ENCODE results near the gene FFAR2. TPM values are rescaled to one million over a fixed set of nuclear protein-coding genes. Genes with fewer than 3 reads are reported as not detected.
A peak's percentile ranks its signal among the peaks of the same experiment; 100 is the strongest.
"Not testable (repeated sequence)": the region's sequence is repeated elsewhere in the genome, so short reads cannot be mapped to it uniquely, and the experiment has no call there.

Gene FFAR2
- total and polyA plus RNA-seq, 4 donors, result 0.15 to 2.0 (median 1.2) TPM; not detected in 1

DNA sequence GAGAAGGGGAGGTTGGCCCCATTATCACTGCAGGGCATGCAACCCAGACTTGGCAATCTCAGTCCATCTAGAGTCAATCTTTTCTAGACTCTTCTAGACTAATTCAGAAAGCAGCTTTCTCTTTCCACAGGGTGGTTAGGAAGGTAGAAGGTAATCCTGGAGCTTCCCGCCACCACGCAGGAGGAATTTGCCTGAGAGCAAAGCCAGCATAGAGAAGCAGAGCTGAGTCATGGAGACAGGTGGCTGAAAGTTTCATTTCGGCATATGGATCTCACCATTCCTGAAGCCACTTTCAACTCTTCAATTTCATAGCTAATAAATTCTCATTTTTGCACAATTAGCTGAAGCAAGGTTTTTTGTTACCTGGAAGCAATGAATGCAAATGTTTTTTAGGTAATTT lies 29.0 kb upstream of the FFAR2 start:
- Histone ChIP-seq H3K27ac (ENCODE audit: low read depth in 1 of 2, low read length in 2 of 2) (no peak overlapping the region), H3K4me1 (ENCODE audit: control insufficient read depth in 1 of 2, insufficient read depth in 2 of 2, low read length in 2 of 2) (no peaks in the 10 kb centered on the region), H3K4me3 (ENCODE audit: low read length in 2 of 2) (no peak overlapping the region), H3K27me3 (ENCODE audit: control insufficient read depth in 1 of 2, insufficient read depth in 2 of 2, low read length in 1 of 2) (no peaks in the 10 kb centered on the region), H3K36me3 (ENCODE audit: control insufficient read depth in 1 of 2, insufficient read depth in 2 of 2, low read length in 1 of 2) (no peaks in the 10 kb centered on the region), H3K9me3 (ENCODE audit: control insufficient read depth, low read length) (peaks cover 2% of the 10 kb centered on the region)
- ATAC-seq (ENCODE audit: low FRiP score) (no peak), DNase-seq (no peak)
- intact Hi-C loops (cut with DNase I), result no loop called here
- 80 to 83% methylated on average over 3 of the region's 3 CpGs for WGBS, 2 donors

DNA sequence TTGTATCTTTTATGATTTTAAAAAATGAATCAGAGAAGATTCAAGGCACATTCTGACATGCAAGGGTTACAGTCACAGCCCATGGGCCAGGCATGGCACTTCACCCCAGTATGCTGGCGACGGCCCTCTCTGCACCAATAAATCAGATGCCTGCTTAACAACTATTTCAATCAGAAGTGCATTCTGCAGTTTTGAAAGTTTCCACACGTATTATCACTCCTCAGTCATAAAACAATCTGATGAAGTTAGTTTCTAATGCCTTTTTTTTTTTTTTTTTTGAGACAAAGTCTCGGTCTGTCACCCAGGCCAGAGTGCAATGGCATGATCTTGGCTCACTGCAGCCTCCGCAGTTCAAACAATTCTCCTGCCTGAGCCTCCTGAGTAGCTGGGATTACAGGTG lies 28.3 kb upstream of the FFAR2 start:
- Histone ChIP-seq H3K36me3 (ENCODE audit: control insufficient read depth in 1 of 2, insufficient read depth in 2 of 2, low read length in 1 of 2) (no peaks in the 10 kb centered on the region), H3K4me3 (ENCODE audit: low read length in 2 of 2) (no peak overlapping the region), H3K27me3 (ENCODE audit: control insufficient read depth in 1 of 2, insufficient read depth in 2 of 2, low read length in 1 of 2) (no peaks in the 10 kb centered on the region), H3K27ac (ENCODE audit: low read depth in 1 of 2, low read length in 2 of 2) (no peak overlapping the region), H3K4me1 (ENCODE audit: control insufficient read depth in 1 of 2, insufficient read depth in 2 of 2, low read length in 2 of 2) (no peaks in the 10 kb centered on the region), H3K9me3 (ENCODE audit: control insufficient read depth, low read length) (peaks cover 2% of the 10 kb centered on the region)
- DNase-seq, result no peak
- ATAC-seq (ENCODE audit: low FRiP score), result no peak
- WGBS, 2 donors, result 42 to 51% methylated on average over 4 to 5 of the region's 5 CpGs
- intact Hi-C loops (cut with DNase I), result no loop called here

DNA sequence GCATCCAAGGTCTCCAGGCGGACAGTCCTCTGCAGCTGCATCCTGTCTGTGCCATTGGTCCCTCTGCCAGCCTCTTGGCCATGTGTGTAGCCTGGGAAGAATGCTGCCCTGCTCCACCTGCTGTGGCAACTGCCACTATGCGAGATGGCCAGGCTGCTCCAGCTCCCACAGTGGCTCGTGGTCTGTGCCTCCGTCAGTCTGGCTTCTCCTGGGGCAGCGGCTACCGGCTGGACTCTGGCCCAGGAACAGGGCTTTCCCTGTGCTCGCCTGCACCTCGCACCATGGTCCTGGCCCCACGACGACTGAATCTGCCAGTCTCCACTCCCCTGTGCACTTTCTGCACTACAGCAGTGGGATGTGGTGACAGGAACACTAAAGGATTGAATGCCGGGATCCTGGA lies 26.7 kb upstream of the FFAR2 start:
- Histone ChIP-seq H3K4me1 (ENCODE audit: control insufficient read depth in 1 of 2, insufficient read depth in 2 of 2, low read length in 2 of 2) (no peaks in the 10 kb centered on the region), H3K9me3 (ENCODE audit: control insufficient read depth, low read length) (peaks cover 2% of the 10 kb centered on the region), H3K4me3 (ENCODE audit: low read length in 2 of 2) (no peak overlapping the region), H3K36me3 (ENCODE audit: control insufficient read depth in 1 of 2, insufficient read depth in 2 of 2, low read length in 1 of 2) (no peaks in the 10 kb centered on the region), H3K27ac (ENCODE audit: low read depth in 1 of 2, low read length in 2 of 2) (no peak overlapping the region), H3K27me3 (ENCODE audit: control insufficient read depth in 1 of 2, insufficient read depth in 2 of 2, low read length in 1 of 2) (no peaks in the 10 kb centered on the region)
- 60 to 67% methylated on average over 11 of the region's 11 CpGs for WGBS, 2 donors
- ATAC-seq (ENCODE audit: low FRiP score) (no peak), DNase-seq (peak in 1 of 2 donors; percentile 61)
- intact Hi-C loops (cut with DNase I), result no loop called here

DNA sequence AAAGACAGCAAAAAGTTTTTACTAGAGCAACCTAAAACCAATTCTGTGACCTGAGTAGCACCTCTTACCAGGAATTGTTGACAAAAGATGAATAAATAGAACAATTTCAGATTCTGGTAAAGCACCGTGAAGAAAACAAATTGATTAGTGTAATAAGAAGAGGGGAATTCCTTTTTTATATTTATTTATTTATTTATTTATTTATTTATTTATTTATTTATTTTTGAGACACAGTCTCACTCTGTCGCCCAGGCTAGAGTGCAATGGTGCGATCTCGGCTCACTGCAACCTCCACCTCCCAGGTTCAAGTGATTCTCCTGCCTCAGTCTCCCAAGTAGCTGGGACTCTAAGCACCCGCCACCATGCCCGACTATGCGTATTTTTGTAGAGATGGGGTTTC lies 24.7 kb upstream of the FFAR2 start:
- intact Hi-C loops (cut with DNase I); DNase-seq; H3K9me3 ChIP-seq (ENCODE audit: control insufficient read depth, low read length); H3K27ac ChIP-seq (ENCODE audit: low read depth in 1 of 2, low read length in 2 of 2); H3K4me3 ChIP-seq (ENCODE audit: low read length in 2 of 2); H3K36me3 ChIP-seq (ENCODE audit: control insufficient read depth in 1 of 2, insufficient read depth in 2 of 2, low read length in 1 of 2); H3K4me1 ChIP-seq (ENCODE audit: control insufficient read depth in 1 of 2, insufficient read depth in 2 of 2, low read length in 2 of 2); ATAC-seq (ENCODE audit: low FRiP score); H3K27me3 ChIP-seq (ENCODE audit: control insufficient read depth in 1 of 2, insufficient read depth in 2 of 2, low read length in 1 of 2): not testable (repeated sequence)
- WGBS, 2 donors, result 93 to 95% methylated on average over 7 of the region's 7 CpGs

DNA sequence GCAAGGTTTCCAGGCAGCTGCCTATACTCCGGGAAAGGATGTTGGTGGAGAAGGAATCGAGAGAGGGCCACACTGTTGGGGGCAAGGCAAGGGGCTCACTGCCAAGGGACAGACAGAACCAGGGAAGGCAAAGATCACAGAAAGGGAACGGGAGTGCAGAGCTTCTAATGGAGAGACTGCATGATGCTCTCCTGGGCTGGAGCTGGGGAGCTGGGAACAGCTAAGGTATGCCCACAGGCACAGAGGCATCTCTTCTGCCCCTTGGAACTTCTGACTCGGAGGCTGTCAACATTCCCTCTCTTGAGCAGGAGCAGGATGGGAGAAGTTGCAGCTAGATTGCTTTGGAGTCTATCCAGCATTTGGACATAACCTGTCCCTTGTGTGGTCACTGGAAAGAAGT lies 22.4 kb upstream of the FFAR2 start:
- ATAC-seq (ENCODE audit: low FRiP score), result no peak
- Histone ChIP-seq H3K27ac (ENCODE audit: low read depth in 1 of 2, low read length in 2 of 2) (no peak overlapping the region), H3K4me1 (ENCODE audit: control insufficient read depth in 1 of 2, insufficient read depth in 2 of 2, low read length in 2 of 2) (no peaks in the 10 kb centered on the region), H3K9me3 (ENCODE audit: control insufficient read depth, low read length) (no peaks in the 10 kb centered on the region), H3K27me3 (ENCODE audit: control insufficient read depth in 1 of 2, insufficient read depth in 2 of 2, low read length in 1 of 2) (no peaks in the 10 kb centered on the region), H3K4me3 (ENCODE audit: low read length in 2 of 2) (no peak overlapping the region), H3K36me3 (ENCODE audit: control insufficient read depth in 1 of 2, insufficient read depth in 2 of 2, low read length in 1 of 2) (no peaks in the 10 kb centered on the region)
- intact Hi-C loops (cut with DNase I), result no loop called here
- WGBS, 2 donors, result 54 to 62% methylated on average over 4 of the region's 4 CpGs
- peak in 1 of 2 donors; percentile 20 for DNase-seq

DNA sequence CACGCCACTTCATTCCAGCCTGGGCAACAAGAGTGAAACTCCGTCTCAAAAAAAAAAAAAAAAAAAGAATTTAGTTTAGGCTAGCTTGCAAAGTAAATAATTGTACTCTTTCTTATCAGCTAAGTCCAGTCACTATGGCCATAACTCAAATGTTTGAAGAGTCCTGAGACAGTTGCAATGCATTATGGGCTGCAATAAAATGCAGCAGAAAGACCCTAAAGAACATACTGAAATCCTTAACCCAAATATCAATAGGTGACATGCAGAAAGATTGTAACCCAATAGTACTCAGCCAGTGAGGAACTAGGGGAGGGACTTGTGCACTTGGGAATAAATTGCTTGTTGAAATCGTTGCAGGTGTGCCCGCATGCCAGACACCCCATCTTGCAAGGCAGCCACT lies 20.9 kb upstream of the FFAR2 start:
- no peaks in the 10 kb centered on the region for H3K4me1 ChIP-seq (ENCODE audit: control insufficient read depth in 1 of 2, insufficient read depth in 2 of 2, low read length in 2 of 2)
- peak in 1 of 2 donors; percentile 8 for DNase-seq
- no peaks in the 10 kb centered on the region for H3K27me3 ChIP-seq (ENCODE audit: control insufficient read depth in 1 of 2, insufficient read depth in 2 of 2, low read length in 1 of 2)
- H3K4me3 ChIP-seq (ENCODE audit: low read length in 2 of 2), result no peak overlapping the region
- no peak overlapping the region for H3K27ac ChIP-seq (ENCODE audit: low read depth in 1 of 2, low read length in 2 of 2)
- 34% methylated on average over 4 of the region's 4 CpGs for WGBS, 2 donors
- intact Hi-C loops (cut with DNase I), result no loop called here
- H3K9me3 ChIP-seq (ENCODE audit: control insufficient read depth, low read length), result peaks cover 6% of the 10 kb centered on the region
- H3K36me3 ChIP-seq (ENCODE audit: control insufficient read depth in 1 of 2, insufficient read depth in 2 of 2, low read length in 1 of 2), result no peaks in the 10 kb centered on the region
- no peak for ATAC-seq (ENCODE audit: low FRiP score)

DNA sequence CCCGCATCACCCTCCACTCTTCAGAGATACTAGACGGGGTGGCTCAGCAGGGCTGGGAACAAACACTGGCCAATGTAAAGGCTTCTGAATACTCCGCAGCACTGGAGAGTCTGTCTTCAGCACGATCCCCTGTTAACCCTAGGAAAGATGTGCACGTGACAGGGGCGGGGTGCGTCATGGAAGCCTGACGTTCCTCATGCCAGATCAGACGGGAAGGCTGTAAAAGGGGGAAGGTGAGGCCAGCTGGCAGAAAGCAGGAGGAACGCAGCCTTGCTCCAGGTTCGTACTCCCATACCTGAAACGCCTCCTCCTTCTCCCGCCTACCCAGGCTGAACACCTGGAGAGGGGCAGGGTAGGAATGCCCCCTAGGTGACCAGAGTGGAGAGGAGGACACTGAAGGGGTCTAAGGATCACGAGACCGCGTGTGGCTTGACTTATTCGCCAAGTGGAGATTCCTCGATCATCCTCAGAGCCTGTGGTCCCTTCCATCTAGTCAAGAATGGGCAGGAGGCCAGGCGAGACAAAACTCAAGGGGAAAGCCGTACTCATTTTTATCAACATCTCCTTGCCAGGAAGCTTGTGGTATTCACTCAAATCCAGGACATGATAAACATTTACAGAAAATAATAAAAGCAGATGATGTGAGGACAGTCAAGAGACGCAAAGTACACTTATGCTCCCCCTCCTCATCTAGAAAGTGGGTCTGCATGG lies 18.2 kb upstream of the FFAR2 start:
- 83 to 85% methylated on average over 21 of the region's 21 CpGs for WGBS, 2 donors
- no peak overlapping the region for H3K27ac ChIP-seq (ENCODE audit: low read depth in 1 of 2, low read length in 2 of 2)
- H3K4me1 ChIP-seq (ENCODE audit: control insufficient read depth in 1 of 2, insufficient read depth in 2 of 2, low read length in 2 of 2), result peaks cover 0 to 1% of the 10 kb centered on the region in 2 donors
- no peak overlapping the region for H3K4me3 ChIP-seq (ENCODE audit: low read length in 2 of 2)
- H3K27me3 ChIP-seq (ENCODE audit: control insufficient read depth in 1 of 2, insufficient read depth in 2 of 2, low read length in 1 of 2), result no peaks in the 10 kb centered on the region
- intact Hi-C loops (cut with DNase I), result no loop called here
- DNase-seq, result peak in 1 of 2 donors; percentile 59
- H3K36me3 ChIP-seq (ENCODE audit: control insufficient read depth in 1 of 2, insufficient read depth in 2 of 2, low read length in 1 of 2), result no peaks in the 10 kb centered on the region
- peaks cover 6% of the 10 kb centered on the region for H3K9me3 ChIP-seq (ENCODE audit: control insufficient read depth, low read length)
- ATAC-seq (ENCODE audit: low FRiP score), result no peak

DNA sequence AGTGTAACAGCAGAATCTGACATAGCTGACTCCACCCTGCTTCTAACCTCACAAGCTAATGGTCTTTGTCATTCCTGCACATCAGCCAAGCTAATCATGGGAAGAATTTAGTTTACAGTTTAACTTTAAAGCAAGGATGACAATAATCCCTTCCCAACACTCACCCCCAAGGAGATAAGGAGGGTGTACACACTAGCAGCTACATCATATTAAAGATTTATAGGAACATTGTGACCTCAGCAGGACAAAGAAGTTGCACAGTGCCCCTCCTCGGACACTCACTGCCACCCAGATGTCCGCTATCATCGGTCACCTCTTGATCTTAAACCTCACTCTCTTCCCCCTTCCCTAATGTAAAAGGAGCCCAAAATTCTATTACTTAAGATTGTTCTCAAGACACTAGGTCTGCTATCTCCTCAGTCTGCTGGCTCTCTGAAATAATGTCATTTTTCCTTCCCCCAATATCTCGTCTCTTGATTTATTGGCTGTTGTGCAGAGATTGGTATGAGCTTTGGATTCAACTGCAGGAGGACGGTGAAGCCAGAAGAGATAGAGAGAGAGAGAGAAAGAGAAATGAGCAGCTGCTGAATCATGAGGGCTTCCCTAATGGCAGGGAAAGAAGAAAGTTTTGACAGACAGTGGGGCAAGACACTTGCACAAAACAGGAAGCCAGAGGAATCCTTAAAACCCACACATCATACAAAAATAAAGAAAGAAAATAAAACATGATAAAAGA lies 17.5 kb upstream of the FFAR2 start:
- no peak overlapping the region for H3K4me3 ChIP-seq (ENCODE audit: low read length in 2 of 2)
- H3K36me3 ChIP-seq (ENCODE audit: control insufficient read depth in 1 of 2, insufficient read depth in 2 of 2, low read length in 1 of 2), result no peaks in the 10 kb centered on the region
- H3K4me1 ChIP-seq (ENCODE audit: control insufficient read depth in 1 of 2, insufficient read depth in 2 of 2, low read length in 2 of 2), result peaks cover 0 to 1% of the 10 kb centered on the region in 2 donors
- H3K27ac ChIP-seq (ENCODE audit: low read depth in 1 of 2, low read length in 2 of 2), result no peak overlapping the region
- H3K9me3 ChIP-seq (ENCODE audit: control insufficient read depth, low read length), result peaks cover 6% of the 10 kb centered on the region
- ATAC-seq (ENCODE audit: low FRiP score), result no peak
- 67 to 79% methylated on average over 5 of the region's 5 CpGs for WGBS, 2 donors
- H3K27me3 ChIP-seq (ENCODE audit: control insufficient read depth in 1 of 2, insufficient read depth in 2 of 2, low read length in 1 of 2), result no peaks in the 10 kb centered on the region
- no peak for DNase-seq
- intact Hi-C loops (cut with DNase I), result no loop called here

Measured in aorta (tissue), 5 donors.